ENCODE results near the gene POLRMT. TPM values are rescaled to one million over a fixed set of nuclear protein-coding genes. Genes with fewer than 3 reads are reported as not detected.
"Not testable (repeated sequence)": the region's sequence is repeated elsewhere in the genome, so short reads cannot be mapped to it uniquely, and the experiment has no call there.

POLRMT gene
- total RNA-seq, 3 donors from 2014 or later: 21.9 to 34.7 (median 28.2) TPM

DNA sequence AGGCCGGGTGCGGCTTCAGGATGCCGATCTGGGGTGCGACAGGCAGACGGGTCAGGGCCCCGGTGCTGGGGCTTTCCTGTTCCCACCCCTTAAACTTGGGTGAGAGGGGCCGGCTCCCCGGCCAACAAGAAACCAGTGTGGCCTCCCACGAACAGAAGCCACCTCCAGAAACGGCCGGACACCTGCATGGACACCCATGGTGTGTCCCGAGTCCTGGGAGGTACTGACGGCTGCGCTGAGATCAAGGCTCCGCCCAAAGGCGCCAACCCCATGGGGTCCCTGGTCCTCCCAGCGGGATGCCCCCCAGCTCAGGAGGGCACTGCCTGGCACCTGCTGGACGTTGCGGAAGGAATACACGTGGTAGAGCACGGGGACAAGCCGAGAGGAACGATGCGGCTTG, 11.5 kb downstream of the POLRMT start:
- H3K36me3 ChIP-seq: no peaks in the 10 kb centered on the region
- no peaks in the 10 kb centered on the region for H3K9me3 ChIP-seq
- TF ChIP-seq POLR2AphosphoS5 (IDR thresholded peaks at IDR 0.05) (no peak), POLR2A (IDR thresholded peaks at IDR 0.05) (no peak), CTCF (IDR thresholded peaks at IDR 0.05) (no peak)
- no peaks in the 10 kb centered on the region for H3K4me1 ChIP-seq
- H3K27ac ChIP-seq: no peak overlapping the region
- no peaks in the 10 kb centered on the region for H3K27me3 ChIP-seq
- H3K4me3 ChIP-seq: no peak overlapping the region
- intact Hi-C loops (cut with DNase I; ENCODE audit: low total_unique reads): no loop called here
- DNase-seq (ENCODE audit: low spot score in 2 of 2): no peak

GRCh38 chr19:621191-621590, 12.1 kb downstream of the POLRMT start:
- H3K36me3 ChIP-seq; H3K4me1 ChIP-seq; H3K9me3 ChIP-seq; H3K4me3 ChIP-seq; H3K27ac ChIP-seq; DNase-seq (ENCODE audit: low spot score in 2 of 2); H3K27me3 ChIP-seq; intact Hi-C loops (cut with DNase I; ENCODE audit: low total_unique reads): not testable (repeated sequence)

GRCh38 chr19:620166-620862, 13.0 kb downstream of the POLRMT start:
- intact Hi-C loops (cut with DNase I; ENCODE audit: low total_unique reads): no loop called here
- DNase-seq (ENCODE audit: low spot score in 2 of 2): no peak
- no peaks in the 10 kb centered on the region for H3K4me1 ChIP-seq
- no peak overlapping the region for H3K4me3 ChIP-seq
- TF ChIP-seq CTCF (IDR thresholded peaks at IDR 0.05) (no peak), POLR2A (IDR thresholded peaks at IDR 0.05) (no peak), POLR2AphosphoS5 (IDR thresholded peaks at IDR 0.05) (no peak)
- no peaks in the 10 kb centered on the region for H3K27me3 ChIP-seq
- H3K36me3 ChIP-seq: no peaks in the 10 kb centered on the region
- no peaks in the 10 kb centered on the region for H3K9me3 ChIP-seq
- no peak overlapping the region for H3K27ac ChIP-seq

GRCh38 chr19:619286-620002, 13.9 kb downstream of the POLRMT start:
- H3K4me3 ChIP-seq: no peak overlapping the region
- H3K36me3 ChIP-seq: no peaks in the 10 kb centered on the region
- TF ChIP-seq CTCF (IDR thresholded peaks at IDR 0.05) (no peak), POLR2AphosphoS5 (IDR thresholded peaks at IDR 0.05) (no peak), POLR2A (IDR thresholded peaks at IDR 0.05) (no peak)
- H3K27ac ChIP-seq: no peak overlapping the region
- no peaks in the 10 kb centered on the region for H3K9me3 ChIP-seq
- intact Hi-C loops (cut with DNase I; ENCODE audit: low total_unique reads): loop anchor here (5.0 kb wide), 1 partner anchor 1183 kb away; no protein-coding TSS in a partner anchor
- H3K4me1 ChIP-seq: no peaks in the 10 kb centered on the region
- DNase-seq (ENCODE audit: low spot score in 2 of 2): no peak
- H3K27me3 ChIP-seq: no peaks in the 10 kb centered on the region

DNA sequence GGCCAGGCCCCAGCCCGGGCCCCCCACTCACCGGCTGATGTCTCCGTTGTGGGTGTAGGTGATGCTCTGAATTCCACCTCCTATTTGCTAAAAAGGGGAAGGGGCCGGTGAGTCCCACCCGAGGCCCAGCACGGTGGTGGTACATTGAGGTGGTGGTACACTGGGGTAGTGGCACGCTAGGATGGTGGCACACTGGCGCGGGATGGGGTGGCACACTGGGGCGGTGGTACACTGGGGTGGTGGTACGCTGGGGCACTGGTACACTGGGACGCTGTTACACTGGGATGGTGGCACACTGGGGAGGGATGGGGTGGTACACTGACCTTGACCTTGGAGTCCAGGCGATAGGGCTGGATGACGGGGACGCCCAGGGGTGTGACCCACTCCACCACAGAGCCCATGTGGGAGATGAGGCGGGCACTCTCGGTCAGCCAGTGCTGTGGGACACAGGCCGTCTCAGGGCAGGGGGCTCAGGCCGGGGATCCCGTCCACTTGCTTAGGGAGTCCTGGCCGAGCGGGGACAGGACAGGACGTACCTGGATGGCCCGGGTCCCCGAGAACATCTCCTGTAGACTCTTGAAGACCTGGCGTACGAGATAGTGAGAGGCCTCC, 14.6 kb downstream of the POLRMT start:
- Histone ChIP-seq H3K4me1 (no peaks in the 10 kb centered on the region), H3K9me3 (no peaks in the 10 kb centered on the region), H3K27ac (no peak overlapping the region), H3K36me3 (no peaks in the 10 kb centered on the region), H3K4me3 (no peak overlapping the region), H3K27me3 (no peaks in the 10 kb centered on the region)
- intact Hi-C loops (cut with DNase I; ENCODE audit: low total_unique reads): loop anchor here (5.0 kb wide), 1 partner anchor 1184 kb away; no protein-coding TSS in a partner anchor
- TF ChIP-seq CTCF (IDR thresholded peaks at IDR 0.05) (no peak), POLR2A (IDR thresholded peaks at IDR 0.05) (no peak), POLR2AphosphoS5 (IDR thresholded peaks at IDR 0.05) (no peak)
- no peak for DNase-seq (ENCODE audit: low spot score in 2 of 2)

Measured in breast epithelium (tissue), 4 donors.